Hematopoietic multipotent progenitor cell treated with erythropoietin and hydrocortisone succinate and interleukin-3 and kit ligand, for 8 days (in vitro differentiated cells): ENCODE data around the gene CNKSR3.
"Not testable (repeated sequence)": the region's sequence is repeated elsewhere in the genome, so short reads cannot be mapped to it uniquely, and the experiment has no call there.

Experiments used
- DNase-seq: peaks from one replicate; pipeline ENCODE4 v3.0.0-alpha.2; 2015

CNKSR3 gene

DNA sequence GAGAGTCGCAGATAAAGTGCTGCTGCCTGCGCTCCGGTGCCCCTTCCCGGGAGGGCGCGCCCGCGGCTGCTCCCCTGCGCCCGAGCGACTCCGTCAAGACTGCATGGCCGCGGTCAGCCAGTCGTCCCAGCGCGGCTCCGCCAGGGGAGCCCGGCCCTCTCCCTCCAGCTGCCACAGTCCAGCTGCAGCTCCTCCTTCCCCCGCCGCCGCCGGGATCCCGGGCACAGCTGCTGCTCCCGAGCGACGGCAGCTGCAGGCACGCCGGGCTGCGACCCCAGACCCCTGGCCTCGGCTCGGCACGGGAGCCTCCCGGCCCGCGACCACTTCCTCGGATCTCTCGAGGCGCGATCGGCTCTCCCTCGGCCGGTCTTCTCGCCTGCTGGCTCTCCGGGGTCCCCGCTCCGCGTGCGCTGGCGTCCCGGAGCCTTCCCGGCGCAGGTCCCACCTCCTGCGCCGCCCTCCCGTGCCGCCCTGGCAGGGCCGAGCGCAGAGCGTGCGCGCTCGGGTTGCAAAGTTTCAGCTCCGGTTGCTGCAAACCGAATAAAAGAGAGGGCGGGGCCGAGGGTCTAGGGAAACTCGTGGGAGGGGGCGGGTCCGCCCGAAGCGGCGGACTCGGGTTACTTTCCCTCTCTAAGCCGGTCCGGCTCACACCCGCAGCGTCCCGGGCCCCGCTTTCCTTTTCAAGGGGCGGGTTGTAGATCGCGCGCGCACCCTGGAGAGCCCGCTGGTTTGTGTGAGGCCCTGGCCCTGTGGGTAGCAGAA is at the start of gene CNKSR3:
Gene CNKSR3, minus strand, starts transcription at position 542 of the 762 bp plus-strand sequence. CDS start 571 bp downstream, outside the sequence.
- peak; percentile 89 for DNase-seq

DNA sequence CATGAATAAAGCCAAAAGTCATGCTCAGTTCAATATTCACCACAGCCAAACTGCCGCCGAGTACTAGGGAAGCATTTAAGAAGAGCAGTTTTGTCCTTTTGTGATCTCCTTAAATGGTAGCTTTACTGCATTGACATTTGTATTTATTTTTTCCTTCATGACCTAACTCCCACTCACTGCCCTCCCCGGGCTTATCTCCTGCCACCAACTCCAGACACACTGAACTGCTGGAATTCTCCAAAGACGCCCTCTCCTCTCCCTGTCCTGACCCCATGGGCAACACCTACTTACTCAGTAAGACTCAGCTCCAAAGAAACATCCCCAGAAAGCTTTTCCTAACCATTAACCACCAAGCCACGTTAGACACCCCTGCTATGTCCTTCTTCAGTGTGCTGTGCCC is 48.5 kb upstream of the CNKSR3 start:
- DNase-seq, result no peak

DNA sequence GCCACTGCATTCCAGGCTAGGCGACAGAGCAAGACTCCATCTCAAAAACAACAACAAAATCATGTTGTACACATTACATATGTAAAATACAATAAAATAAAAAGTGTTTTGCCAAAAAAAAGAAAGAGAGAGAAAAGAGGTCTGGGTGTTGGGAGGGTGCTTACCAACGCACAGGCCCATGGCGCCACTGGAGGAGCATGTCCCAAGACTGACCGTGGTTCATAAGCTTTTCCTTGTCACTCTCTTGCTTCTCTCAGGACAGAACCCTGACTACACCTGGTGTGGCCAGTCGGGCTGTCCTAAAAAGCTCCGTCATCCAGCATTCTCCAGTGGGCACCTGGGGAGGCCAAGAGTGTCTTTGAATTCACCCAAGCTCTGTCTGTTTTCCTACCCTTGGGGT is 48.0 kb upstream of the CNKSR3 start:
- no peak for DNase-seq

DNA sequence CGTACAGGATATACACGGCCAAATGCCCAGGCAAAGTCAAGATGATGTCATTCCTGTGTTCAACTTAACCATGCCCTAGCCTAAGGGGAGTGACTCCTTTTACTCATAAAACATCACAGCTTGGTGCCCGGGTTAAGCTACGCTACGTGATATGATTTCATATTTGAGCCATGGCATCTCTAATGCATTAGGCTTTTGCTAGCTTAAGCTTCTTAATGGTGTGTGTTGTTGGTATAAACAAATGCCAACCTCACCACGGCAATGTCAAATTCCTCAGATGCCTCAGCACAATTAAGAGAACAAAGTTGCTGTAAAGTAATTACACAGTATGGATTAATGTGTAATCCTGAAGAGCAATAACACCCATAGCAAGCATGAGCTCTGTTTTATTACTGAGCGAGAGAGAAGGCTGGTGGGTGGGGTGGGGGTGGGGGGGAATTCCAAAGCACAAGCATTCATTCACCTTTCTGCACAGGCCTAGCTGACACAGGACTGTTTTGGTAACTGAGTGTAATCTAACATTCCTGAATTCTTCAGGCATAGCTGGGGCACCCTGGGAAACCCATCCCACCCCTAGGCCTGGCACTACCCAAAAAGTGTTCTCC is 44.7 kb upstream of the CNKSR3 start:
- DNase-seq, result no peak

DNA sequence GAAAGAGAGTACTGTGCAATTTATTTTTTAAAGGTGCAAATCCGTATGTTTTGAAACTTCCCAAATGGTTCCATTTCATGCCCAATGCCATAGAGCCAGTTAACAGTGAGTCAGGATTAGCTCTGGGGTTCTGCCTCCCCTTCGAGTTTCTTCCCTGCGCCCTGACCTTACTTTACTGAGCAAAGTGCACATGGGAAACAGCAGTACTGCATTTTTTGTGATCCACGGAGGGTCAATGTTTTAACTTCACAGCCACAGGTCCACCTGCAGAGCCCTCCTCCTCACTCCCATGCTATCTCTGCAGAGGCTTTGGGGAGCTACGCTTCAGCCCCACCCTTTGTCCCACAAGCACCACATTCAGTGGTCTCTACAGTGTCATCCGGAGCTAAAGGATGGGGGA is 44.0 kb upstream of the CNKSR3 start:
- DNase-seq, result no peak

DNA sequence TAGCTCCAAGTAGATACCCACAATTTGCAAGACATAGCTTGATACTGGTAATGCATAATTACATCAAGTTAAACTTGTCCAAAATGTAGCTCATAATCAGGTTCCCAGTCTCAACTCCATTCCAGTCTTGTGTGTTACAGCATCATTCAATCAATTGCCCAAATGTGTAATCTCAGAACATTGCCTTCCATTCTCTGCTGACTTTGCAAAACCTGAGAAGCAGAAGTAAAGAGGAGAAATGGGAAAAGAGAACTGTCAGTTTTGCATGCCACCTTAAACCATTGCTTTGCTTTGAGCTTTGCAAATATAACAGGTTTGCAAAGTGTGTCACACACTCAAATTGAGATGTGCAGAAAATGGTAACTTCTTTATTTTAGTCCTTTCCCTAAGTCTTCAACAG is 40.3 kb upstream of the CNKSR3 start:
- no peak for DNase-seq

DNA sequence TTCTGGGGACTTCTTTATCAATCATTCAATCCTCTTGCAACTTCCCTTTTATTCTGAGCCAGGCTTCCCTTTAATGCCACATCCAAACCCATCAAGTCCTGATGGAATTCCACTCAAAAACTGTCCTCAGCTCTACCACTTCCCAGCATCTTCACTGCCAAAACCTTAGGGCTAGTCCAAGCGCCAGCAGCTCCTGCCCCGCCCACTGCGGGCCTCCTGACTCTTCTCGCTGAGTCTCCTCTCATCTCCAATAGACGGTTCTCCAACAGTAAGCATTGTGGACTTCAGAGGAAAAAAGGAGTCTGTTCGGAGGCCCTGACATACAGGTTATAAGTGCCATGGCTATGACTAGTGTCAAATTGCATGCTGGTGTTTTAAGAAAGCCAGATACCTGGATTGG is 38.7 kb upstream of the CNKSR3 start:
- no peak for DNase-seq

DNA sequence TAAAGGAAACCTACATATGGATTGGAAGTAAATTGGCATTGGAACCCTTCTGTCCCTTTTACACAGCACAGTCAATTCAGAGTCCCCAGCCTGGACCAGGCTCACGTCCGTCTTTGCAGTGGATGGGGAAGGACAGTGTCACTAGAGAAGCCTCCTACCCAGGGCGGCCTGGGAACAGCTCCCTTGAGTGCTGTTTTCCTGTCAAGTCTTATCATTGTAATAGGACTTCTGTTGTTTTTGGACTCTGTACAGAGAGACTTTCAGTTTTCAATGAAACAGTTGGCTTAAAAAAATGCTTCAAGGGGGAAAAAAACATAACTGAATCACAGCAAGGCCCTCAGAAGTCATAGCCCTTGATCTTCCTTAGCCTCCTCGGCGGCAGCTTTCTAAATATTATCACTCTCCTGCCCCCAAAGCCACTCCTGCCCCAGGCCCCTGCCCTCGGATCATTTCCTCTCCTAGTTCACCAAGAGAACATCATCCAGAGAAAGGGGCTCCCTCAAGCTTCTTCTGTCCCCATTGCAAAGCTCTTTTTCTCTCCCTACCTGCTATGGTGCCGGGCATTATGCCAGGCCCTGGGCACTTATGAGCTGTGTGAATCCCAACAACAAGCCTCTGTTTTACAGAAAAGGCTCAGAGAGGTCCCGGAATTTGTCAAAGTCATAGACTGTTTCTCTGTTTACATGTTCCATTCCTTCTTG is 37.8 kb upstream of the CNKSR3 start:
- no peak for DNase-seq

DNA sequence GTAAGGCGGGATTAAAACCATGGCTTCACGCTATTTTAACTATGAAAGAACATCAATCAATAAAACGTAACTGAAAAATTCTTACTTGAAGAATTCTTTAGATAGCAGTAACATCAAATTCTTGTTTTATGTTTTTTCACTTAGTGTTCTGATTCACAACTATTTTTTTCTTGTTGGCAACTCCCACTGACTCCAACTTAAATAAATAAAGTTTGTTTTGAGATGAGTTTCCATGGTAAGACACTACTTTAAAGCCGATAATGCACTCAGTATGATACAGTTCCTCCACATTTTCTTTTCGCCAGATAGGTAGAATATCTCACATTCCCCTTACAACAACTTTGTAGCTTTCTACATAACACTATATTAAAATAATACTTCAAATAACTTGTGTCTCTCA is 33.1 kb upstream of the CNKSR3 start:
- DNase-seq, result no peak

DNA sequence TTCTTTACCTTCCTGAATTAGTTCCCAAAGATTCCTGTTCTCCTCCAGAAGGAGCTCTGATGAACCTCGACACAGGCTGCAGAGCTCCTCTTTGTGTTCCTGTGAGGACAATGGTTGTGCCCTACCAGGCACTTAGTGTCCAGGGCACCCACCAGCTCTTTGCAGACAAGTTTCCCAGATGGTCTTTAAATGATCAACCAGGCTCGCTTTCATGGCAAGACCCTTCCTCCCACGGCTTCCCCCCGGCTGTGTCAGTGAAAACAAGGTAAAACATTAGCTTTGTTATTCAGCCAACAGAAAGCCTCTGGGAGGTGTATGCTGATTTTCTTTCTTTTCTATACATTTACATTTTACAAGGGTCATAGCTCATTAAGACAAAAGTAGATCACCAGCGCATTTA is 32.3 kb upstream of the CNKSR3 start:
- DNase-seq, result no peak

DNA sequence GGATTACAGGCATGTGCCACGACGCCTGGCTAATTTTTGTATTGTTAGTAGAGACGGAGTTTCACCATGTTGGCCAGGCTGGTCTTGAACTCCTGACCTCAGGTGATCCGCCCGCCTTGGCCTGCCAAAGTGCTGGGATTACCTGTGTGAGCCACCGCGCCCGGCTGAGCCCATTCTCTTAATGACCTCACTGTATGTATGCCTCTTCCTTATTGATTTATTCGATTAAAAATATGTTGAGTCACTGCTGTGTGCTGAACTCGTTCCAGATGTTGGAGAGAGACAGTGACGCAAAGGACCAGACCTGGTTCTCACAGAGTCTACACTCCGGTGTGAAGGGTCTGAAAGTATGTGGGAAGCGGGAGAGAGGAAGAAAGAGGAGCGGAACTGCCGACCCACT is 31.4 kb upstream of the CNKSR3 start:
- not testable (repeated sequence) for DNase-seq

DNA sequence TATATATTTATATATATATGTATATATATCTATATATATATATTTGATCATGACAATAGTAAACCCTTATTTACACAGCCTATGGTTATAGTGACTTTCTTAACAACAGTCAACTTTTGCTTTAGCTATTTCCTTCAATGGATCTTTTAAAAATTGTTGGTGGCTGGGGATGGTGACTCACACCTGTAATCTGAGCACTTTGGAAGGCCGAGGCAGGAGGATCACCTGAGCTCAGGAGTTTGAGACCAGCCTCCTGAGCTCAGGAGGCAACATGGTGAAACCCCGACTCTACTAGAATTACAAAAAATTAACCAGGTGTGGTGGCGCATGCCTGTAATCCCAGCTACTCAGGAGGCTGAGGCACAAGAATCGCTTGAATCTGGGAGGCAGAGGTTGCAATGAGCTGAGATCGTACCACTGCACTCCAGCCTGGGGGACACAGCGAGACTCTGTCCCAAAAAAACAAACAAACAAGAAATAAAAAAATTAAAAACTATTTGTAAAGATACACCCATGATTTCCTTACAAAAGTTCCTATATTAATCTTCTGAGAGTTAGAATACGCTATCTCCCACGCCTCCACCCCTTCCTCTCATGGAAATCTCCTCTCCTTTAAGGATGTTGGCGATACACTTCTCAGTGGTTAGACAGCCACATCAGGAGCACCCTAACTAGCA is 29.2 kb upstream of the CNKSR3 start:
- no peak for DNase-seq

DNA sequence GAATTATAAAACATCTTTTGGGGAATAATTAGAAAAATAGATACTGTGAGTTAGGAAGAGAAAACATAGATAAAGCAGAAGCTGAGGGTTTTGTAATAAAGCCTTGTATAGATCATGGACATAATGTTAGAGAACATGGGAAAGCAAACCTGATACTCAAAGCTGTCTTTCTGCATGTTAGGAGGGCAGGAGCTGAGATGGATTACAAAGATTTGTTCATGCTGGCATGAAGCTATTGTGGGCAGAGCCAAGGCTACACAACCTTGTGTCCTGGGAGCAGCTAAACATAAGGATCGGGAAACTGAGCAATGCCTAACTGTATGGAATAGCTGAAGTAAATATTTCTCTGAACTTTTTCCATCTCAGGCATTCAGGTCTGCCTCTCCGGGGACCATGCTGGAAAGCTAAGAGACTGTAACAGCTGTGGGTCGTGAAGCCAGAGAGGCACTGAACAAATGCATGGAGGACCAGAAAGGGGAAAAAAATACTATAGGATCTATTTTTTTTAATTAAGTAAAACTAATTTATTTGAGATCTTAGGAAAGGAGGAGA is 28.2 kb upstream of the CNKSR3 start:
- no peak for DNase-seq

DNA sequence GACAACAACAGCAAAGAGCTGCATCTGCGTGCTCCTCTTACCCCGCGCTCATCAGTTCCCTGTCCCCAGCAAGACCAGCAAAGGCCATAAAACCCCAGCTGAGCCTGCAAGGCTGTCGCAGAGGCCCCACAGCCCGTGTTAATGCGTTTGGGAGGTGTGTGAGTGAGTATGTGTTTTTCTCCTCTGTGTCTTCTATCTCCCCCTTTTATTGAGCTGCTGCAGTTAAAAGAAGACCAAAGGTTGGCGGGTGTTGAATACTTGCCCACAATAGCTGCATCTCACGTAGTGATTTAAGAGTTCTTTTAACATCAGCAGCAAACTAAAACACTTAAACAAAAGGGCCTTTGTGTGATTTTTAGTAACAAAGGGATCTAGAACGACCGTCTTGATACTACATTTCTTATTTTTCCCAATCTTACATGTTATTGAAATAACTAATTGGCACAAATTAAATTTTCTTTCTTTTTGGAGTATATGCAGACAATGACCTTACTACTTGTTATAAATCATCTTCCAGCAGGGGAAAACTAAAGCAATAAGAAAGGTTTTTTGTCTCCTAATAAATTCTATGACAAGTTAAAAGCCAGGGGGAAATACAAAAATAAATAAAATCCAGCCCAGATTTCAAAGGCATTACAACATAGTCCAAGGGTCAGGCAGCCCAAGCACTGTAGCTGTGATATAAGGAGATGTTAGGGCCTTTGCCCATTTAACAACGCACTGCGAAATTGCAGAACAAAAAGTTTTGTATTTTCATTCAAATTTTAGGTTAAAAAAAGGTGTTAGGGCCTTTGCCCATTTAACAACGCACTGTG is 27.2 kb upstream of the CNKSR3 start:
- DNase-seq, result no peak

DNA sequence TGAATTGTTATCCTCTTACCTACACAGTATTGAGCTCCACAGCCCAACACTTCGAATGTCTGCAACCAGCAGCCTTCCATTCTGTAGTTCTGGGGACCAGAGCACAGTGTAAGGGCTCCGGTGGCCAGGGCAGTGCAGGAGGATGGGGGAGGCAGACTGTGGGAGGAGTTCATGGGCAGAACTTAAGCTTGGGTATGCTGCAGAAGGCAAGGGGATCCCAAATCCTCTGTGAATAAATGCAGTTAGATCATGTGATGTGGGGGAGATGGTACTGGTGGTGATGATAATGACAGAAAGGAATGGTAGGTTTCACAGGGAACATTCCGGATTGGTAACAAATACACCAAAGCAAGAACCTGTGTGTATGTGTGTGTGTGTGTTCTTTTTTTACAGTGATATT is 26.5 kb upstream of the CNKSR3 start:
- DNase-seq, result no peak

DNA sequence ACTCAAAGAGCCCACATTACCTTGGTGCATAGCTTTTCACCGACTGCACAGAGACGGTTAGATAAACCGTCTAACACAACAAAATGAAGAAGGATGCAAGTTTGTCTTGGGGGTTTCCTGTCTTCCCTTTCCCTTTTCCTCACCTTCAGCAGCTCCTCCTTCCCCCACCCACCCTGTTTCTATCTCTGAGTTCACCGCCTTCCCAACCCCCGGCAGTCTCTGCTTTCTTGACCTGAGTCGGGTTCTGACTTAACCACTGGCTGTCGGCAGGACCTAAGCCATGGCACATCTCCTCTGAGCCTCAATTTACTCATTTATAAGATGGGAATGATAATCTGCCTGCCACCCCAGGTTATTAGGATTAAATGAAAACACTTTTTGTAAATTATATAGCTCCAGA is 25.8 kb upstream of the CNKSR3 start:
- DNase-seq, result no peak

DNA sequence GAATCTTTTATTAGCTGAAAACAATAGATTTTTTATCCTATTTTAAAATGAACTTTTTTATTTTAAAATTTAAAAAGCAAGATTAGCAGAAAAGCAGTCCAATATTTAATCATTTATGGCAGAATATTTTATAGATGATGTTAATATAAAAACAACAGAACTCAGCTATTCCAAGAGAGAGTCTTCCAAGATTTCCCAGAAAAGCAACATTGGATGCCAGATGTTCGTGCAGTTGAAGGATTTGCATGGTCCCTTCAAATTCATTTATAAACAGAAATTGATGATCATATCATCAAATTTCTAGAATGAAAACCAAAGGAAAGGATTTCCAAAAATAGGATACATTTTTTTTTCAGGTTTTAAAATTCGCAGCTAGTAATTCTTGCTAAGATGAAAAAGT is 25.4 kb upstream of the CNKSR3 start:
- DNase-seq, result no peak

DNA sequence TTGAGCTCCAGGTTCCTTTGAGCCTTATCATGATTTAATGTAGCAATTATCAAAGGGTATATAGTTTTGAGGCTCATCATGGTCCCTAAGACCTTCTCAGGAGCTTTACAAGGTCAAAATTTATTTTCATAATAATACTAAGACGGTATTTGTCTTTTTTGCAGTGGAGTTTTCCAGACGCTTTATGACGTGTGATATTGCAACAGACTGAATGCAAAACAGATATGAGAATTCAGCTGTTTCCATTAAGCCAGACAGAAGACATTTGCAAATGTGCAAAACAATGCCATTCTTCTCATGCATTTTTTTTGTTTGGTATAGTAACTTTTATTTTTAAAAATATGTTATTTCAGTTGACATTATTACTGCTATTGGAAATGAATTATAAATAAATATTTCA is 24.7 kb upstream of the CNKSR3 start:
- DNase-seq, result no peak

DNA sequence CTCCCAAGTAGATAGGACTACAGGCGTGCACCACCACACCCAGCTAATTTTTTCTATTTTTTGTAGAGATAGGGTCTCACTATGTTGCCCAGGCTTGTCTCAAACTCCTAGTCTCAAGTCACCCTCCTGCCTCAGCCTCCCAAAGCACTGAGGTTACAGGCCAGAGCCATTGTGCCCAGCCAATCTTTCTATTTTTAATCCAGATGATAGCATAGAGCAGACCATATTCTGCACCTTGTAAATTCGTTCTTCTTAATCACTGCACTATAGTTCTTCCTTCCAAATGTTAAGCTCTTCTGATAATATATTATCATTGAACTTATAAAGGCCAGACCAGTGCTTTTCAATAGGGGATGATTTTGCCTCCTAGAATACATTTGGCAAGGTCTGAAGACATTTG is 24.0 kb upstream of the CNKSR3 start:
- no peak for DNase-seq

DNA sequence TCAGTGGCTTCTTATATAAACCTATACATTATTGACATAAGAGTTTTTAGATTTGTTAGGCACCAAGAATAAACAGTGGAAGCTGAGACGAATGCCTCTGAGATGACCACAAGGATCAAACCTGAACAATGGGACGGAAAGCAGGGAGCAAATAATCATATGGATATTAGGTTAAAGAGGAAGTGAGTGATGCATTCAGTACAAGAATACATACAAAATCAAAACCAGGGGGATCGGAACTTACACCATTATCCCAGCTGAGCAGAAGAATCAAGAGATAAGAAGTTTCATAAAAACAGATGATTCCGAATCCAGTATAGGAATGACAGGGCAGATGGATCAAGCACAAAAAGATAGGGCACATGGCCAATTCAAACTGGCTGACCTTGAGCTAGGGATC is 21.9 kb upstream of the CNKSR3 start:
- no peak for DNase-seq

DNA sequence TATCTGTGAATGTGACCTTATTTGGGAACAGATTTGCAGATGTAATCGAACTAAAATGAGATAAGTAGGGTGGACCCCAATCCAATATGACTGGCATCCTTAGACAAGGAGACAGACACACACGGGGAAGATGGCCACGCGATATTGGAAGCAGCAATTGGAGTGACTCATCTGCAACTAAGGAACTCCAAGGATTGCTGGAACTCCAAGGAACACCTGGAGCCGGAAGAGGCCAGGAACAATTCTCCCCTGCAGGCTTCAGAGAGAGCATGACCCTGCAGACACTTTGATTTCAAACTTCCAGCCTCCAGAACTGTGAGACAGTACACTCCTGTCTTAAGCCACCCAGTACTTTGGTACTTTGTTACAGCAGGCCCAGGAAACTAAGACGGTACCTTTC is 19.5 kb upstream of the CNKSR3 start:
- DNase-seq, result no peak

DNA sequence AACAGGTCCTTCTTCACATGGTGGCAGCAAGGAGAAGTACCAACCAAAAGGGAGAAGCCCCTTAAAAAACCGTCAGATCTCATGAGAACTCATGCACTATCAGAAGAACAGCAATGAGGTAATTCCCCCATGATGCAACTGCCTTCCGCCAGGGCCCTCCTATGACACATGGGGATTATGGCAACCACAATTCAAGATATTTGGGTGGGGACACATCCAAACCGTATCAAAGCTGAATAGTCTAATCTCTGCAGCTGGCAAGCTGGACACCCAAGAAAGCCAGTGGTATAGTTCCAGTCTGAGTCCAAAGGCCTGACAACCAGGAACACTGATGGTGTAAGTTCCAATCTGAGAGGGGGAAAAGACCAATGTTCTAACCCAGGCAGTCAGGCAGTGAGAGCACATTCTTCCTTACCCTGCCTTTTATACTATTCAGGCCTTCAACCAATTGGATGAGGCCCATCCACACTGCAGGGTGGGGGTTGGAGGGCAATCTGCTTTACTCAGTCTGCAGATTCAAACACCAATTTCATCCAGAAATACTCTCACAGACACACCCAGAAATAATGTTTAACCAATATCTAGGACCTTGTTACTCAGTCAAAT is 17.9 kb upstream of the CNKSR3 start:
- DNase-seq, result no peak
